HG03060 (cell line): ENCODE measurements around the gene CERS6.
"Not testable (repeated sequence)": the region's sequence is repeated elsewhere in the genome, so short reads cannot be mapped to it uniquely, and the experiment has no call there.

ENCODE experiments used
- ATAC-seq: cut with Tn5 transposase; IDR thresholded peaks from one replicate; pipeline ENCODE4 v1.9.1; 2021; ENCODE audit warnings: low read depth, moderate number of reproducible peaks; ENCODE audit not compliant: unreplicated experiment

The CERS6 gene

DNA sequence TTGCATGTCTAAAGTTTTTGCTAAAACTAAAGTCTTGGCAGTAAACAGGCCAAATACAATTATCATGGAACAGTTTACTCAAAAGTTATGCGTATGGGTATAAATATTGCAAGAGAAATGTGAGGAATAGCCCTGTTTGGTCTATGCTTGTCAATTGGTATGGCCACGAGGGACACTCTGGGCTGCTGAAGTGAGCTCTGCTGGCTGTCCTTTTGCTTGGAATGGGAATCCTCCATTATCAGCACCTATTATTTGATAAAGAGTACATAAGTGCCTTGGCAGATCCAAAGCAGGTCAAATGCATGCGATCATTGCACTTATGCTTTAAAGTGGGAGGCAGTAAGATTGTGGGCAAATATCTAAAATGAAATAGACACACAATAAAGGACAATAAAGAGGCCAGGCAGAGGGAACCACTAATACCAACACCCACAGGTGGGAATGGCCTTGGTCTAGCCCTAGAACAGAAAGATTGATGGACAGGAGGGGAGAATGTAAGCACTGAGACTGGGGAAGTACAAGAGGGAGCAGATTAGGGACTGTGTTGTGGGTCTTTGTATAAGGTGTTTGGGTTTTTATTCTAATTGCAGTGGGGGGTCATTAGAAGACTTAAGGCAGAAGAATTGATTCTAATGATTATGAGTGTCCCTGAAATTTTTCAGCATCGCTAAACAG, 286.3 kb downstream of the CERS6 start:
- ATAC-seq = no peak

DNA sequence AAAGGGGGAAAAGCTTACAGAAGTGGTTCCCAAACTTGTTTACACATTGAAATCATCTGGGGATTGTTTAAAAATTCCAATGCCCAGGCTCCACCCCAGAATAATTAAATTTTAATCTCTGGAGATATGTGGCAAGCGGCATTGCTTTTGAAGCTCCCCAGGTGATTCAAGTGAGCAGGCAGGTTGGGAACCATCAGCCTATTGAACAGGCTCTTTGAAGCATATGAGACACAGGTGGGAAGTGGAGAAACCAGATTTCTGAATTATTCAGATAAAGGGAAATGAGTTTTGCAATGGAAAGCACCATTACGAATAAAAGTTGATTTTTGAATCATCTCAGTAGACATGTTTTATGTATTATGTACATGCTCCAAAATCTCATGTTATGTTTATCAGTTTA, 288.8 kb downstream of the CERS6 start:
- no peak for ATAC-seq

DNA sequence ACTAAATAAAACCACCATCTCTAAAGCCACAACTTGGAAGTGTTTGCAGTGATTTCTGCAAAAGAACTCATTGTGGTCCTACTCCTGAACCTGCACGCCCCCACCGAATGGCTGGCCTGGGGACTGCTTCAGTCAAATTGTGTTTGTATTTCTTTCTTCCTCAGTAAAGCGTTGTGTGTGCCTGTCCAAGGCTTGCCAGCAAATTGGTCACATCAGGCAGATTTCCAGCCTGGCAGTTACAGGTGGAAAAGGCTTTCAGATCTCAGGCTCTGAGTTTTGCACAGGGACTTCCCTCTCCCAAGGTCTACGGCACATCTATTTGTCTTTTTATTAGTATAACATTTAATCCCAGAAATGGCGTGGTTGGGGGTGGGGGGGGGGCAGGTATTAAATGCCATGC, 292.4 kb downstream of the CERS6 start:
- ATAC-seq = no peak

DNA sequence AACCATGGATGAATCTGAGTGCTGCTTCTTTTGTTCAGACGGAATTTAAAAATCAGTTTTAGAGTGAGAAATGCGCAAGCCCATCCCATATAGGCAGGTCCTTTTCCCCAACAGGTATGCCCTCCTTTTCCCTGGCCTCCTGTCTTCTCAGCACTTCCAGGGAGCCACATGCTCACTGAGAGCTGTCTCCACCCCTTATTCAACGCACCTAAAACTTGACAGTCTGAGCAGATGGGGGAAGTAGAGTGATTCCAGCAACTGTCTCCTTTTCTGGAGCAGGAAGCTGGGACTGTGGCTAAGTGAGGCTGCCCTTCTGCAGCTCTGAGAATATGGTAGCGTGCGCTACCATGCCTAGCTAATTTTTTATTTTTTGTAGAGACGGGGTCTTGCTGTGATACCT, 293.2 kb downstream of the CERS6 start:
- no peak for ATAC-seq

DNA sequence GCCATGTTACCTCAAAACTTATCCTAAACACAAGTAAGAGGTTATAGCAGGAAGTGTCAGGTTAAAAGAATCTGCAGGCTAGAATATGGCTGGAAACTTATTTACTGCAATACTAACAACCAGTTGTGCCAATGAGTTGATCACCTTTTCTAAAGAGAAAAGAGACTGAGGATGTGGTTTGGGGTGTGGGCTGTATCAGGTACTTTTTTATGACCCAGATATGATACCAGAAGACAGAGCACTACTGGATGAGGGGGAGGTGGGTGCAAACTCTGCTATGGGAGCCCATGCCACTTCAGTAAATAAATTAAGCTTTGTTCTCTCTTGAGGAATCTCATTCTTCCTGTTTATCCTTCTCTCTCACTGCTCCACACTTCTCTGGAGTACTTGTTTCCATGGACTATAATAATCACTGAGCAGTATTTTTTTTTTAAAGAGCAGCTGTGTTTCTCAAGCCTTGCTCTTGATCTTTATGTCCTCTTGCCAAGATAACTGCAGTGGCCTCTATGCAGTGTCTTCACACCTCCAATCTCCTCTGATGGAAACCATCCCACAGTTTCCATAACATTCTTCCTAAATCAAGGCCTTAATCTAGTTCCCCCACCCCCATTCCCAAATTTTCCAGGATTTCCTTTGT, 295.1 kb downstream of the CERS6 start:
- no peak for ATAC-seq

DNA sequence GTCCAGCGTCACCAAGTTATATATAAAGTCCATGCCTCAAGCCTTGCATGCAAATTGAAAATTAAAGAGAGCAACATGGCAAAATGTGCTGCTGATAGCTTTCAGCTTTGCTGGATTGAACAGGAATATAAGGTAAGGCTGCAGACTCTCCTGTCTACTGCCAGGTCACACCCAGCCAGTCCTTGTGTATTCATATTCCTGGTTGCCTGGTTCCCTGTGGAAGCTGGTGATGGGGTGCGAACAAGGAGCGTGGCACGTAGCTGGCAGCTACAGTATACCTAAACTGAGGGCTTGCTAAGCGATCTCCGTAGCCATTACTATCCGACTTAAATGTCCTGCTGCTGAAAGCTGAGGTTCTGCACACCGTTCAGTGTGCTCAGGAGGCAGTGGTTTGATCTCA, 296.3 kb downstream of the CERS6 start:
- ATAC-seq = no peak

DNA sequence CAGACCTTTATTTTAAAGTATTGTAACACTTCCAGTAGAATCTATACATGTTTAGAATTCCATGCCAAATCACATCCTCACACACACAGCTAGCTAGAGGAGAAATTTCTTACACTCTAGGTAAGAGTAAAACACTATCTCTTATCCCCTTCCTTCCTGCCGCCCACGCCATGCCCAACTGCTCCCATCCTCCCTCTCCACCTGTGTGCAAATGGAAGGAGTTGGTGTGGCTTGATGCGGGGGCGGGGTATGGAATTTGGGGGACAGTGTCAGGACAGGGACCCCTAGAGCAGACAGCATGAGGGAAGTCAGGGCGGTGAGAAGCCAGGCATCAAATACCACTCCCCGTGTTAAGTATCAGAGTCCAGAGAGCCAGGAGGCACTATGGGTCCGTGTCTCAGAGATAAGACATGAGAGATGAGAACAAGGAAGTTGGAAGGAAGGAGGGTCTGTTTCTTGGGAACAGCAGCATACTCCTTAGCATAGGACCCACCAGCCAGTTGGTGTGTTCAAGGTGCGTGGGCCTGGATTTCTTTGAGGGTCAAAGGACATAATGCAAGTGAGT, 297.8 kb downstream of the CERS6 start:
- ATAC-seq = no peak

DNA sequence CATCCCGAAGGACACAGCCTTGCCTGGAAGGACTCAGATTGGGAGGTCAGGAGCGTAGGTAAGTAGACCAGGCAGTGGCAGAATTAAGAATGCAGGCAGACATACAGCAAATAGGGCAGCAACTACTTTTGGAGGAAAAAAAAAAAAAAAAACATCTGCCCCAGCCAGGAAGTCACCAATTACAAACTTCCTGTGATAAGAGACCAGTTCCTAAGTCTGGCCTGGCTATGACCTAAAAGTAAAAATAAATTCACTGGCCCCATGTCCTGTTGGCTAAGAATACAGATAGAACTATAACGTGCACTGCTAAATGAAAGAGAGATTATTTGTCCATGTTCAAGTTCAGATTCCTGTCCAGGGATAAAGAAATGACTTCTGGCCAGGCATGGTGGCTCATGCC, 301.2 kb downstream of the CERS6 start:
- ATAC-seq = no peak

DNA sequence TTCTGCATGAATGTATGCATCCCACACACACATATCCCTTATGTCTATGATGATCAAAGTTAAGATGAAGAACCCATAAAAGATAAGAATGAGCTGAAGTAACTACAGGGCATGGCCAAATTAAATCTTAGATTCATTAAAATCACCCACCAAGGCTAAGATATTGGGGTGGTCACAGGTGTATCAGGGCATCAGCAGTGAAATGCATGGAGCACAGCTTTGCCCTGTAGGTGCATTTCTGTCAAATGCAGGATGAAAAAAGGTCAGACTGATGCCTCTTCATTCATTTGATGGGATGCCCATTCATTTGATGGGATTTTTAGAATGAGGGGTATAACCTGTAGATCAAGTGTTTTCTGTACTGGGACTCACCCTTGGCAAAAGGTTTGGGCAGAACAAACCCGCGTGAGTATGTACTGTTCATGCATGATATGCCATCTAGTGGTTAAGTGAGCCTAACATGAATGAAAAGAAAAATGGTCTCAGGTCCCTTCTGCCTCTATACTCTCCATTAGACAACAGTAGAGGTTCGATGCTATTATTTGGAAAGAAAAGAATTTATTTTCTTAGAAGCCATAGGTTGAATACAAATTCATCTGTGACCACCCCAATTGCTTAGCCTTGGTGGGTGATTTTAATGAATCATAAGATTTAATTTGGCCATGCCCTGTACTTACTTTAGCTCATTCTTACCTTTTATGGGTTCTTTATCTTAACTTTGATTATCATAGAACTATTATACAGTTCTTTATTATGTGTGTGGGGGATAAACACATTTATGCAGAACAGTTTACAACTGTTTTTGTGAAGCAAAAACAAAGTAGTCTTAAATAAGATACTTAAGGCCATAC, 303.1 kb downstream of the CERS6 start:
- no peak for ATAC-seq

DNA sequence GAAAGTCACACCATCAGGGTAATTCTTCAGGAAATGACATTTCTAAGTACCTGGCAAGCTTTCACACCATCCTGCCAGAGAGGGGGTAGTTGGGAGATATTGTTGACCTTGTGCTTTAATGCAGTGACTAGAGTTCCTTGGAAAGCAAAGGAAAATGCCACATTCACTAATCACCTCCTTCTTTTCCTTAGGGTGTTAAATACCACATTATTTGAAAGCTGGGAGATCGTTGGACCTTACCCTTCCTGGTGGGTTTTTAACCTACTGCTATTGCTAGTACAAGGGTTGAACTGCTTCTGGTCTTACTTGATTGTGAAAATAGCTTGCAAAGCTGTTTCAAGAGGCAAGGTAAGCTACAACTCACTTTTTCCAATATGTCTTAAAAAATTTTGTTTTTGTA, 309.3 kb downstream of the CERS6 start:
- ATAC-seq = no peak

DNA sequence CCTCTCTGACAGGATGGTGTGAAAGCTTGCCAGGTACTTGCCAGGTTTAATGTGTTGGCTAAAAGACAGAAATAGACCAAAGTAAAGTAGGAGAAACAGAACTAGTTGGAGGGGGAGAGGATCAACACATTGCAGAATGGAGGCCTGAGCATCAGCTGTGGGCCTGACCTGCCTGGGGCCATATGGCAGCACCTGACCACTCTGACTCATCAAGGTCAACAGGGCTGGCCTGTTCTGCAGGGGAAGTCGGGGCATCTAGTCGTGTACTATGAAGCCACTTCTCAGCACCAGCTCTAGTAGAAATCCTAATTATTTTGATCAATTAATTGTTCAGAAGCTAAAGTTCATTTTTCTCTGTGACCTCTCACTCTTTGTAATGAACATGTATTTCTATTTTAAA, 310.5 kb downstream of the CERS6 start:
- no peak for ATAC-seq

DNA sequence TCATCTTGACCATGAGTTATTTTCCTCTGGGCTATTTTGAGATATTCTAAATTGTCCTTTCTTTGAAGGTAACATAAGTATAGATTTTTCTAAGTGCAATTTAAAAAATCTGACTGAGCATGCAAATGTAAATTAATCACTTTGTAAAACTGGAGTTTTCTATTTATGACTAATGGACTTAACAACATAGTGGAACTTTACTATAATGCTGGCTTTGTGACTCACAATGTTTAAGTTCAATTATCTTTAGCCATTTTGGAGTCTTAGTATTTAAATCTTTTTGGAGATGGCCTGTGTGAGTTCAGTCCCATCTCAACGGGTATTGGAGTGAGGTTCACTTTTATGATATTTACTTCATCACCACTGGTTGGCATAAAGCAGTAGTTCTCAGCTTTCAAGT, 311.2 kb downstream of the CERS6 start:
- ATAC-seq = no peak

DNA sequence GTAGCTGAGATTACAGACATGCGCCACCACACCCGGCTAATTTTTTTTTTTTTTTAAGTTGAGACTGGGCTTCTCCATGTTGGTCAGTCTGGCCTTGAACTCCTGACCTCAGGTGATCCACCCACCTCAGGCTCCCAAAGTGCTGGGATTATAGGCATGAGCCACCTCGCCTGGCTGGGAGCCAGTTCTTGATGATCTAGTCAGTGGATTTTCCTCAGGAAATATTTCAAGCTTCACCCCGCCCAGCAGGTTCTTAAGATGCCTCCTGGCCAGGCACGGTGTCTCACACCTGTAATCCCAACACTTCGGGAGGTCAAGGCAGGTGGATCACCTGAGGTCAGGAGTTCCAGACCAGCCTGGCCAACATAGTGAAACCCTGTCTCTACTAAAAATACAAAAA, 312.3 kb downstream of the CERS6 start:
- ATAC-seq = not testable (repeated sequence)

DNA sequence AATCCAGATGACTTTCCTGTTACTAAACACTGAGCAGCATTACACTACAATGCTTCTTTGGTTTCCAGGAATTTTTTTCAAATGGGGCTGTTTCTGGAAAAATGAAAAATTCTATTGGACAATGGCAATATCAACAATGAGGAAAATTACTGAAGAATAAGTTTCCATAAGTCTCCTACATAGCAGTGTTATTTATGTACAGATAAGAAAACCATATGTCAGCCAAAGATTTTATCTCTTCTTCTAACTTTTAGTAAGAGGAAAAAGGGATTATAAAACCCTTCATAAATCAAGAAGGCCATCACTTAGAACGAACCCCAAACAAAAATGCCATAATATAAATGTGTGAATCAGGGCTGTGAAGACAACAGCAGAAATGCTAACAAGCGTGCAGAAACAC, 314.7 kb downstream of the CERS6 start:
- no peak for ATAC-seq

DNA sequence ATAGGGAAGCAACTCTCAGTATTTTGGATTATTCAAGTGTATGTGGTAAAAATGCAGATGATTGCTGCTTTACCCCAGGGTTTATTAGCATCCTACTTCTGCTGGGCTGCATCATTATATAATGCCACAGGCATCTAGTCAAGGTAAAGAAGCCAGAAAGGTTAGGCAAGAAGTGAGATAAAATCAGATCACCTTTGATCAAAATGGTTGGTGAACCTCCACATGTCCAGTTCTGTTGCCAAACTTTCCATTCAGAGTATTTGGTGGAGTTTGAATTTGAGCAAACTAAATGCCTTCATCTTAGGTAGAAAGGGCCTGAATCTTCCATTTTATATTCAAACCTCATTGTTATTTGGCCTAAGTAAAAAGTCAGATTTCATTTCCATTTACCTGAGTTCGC, 316.6 kb downstream of the CERS6 start:
- no peak for ATAC-seq

DNA sequence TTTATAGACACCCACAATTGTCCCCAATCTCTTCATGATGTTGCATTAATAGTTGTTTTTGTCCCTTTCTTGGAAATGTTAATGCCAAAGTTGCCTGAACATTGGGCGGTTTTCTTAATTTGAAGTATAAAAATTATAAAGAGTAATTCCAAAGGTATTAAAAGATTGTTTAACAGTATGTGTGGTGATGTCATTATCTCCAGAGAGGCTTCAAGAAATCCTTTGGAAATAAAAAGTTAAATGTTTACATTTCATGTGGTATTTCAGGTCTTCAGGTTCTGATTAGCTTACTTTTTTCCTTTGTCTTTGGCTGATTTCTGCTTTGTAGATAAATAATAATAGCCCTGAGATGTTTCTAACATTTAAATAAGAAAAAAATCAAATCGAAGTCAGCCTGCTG, 317.1 kb downstream of the CERS6 start:
- ATAC-seq = no peak

DNA sequence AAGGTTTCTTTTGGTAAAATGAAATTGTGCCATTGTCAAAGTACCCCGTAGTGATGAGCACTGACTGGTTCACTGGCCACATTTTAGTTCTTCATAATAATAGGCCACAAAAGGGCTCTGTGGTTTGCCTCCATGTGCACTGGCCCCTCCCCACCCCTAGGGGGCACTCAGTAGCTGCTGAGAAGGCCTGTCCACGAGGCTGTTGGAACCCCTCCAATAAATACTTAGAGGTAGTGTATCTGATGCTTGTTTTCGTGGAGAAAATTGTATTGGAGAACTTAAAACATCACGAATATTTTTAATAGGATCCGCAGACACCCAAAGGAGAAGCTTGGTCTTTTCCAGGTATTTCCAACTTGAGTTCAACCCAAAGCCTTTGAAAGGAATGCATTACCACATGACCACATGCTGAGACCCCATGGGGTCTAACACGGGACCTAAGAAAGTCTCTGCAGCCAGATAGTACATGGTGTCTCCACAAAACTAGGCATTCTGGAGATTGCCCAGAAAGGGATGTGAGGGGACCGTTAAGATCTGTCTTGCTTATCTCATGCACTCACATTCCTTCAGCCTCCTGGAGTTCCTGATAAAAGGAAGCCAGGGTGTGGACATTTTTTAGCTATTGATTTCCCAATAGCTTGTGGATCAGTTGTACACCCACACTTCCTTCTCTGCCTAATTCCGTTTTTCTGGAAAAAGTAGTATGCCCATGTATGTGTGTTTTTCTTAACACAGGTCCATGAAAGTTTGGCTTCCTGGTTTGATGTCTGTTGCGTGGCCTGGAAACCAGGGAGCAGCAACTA, 317.8 kb downstream of the CERS6 start:
- no peak for ATAC-seq

DNA sequence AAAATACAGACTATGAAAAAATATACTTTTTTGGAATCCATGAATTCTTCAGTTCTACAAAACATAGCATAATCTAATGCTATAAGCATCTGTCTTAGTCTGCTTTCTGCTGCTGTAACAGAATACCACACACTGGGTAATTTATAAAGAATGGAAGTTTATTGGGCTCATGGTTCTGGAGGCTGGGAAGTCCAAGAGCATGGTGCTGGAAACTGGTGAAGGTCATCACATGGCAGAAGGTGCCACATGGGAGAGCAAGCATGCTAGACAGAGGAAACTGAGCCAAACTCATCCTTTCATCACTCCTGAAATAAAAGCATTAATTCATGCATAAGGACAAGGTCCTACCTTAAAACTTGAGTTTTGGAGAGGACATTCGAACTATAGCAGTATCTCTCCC, 319.8 kb downstream of the CERS6 start:
- ATAC-seq = no peak

DNA sequence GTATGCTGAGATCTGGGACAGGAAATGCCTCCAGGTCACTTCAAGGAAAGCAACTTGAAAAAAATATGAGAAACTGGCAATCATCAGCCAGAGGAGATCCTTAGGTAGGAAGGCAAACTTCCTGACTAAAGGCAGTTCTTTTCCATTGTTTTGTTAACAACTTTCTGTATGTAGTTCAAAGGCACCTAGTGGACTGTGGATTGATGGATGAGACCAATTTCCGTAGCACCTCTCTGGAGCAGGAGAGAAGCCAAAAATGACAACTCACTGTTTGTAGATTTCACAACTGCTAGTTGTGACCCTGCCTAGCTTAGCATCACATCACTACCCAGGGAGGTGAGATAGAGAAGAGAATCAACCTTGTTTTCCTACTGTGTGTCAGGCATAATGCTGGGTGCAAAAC, 324.6 kb downstream of the CERS6 start:
- ATAC-seq = no peak

DNA sequence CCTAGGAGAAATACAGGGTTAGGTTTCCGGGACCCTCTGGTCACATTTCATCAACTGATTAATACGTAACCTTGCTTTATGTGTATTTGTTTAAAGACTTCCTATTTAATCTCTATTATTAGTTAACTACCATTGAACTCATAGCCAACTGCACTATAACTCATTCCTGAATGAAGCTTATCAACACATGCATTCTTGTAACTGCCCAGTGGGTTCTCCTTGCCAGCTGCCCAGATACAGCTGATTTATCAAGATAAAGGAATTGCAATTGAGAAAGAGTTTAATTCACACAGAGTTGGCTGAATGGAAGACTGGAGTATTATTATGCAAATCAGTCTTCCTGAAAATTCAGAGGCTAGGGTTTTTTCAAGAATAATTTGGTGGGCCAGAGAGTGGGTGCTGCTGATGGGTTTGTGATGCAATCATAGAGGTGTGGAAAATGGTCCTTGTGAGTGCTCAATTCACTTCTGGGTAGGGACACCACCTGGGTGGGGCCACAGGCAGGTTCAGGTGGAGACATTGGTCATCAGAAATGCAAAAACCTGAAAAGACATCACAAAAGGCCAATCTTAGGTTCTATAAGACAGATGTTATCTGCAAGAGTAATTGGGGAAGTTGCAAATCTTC, 325.2 kb downstream of the CERS6 start:
- ATAC-seq = no peak
